BJ (cell line): ENCODE measurements around the gene ANKS3. TPM values are rescaled to one million over a fixed set of nuclear protein-coding genes. Genes with fewer than 3 reads are reported as not detected.

Experiments
- CTCF ChIA-PET: fragments of 350-600 bp; formaldehyde crosslinking; extraction: SDS; loops from one replicate; lab custom pipeline; 2021; ENCODE audit warnings: antibody characterized with exemption, inconsistent platforms; lab: Yijun Ruan, JAX
- POLR2A ChIA-PET: fragments of 300-600 bp; sonication (Branson Sonifier 250); formaldehyde crosslinking; extraction: SDS; loops from one replicate; lab custom pipeline; 2021; ENCODE audit warnings: antibody characterized with exemption; lab: Charles Lee
- DNase-seq: peaks from one replicate; pipeline ENCODE4 v3.0.0-alpha.2; 2011; ENCODE audit warnings: low read depth
- H3K27me3 ChIP-seq: 2 replicates; pipeline ENCODE4 v1.6.0; 2011; ENCODE audit warnings: low read length; ENCODE audit not compliant: control insufficient read depth, insufficient read depth
- H3K36me3 ChIP-seq: 2 replicates; pipeline ENCODE4 v1.5.1; 2011; ENCODE audit warnings: low read length; ENCODE audit not compliant: control insufficient read depth, insufficient read depth
- H3K4me3 ChIP-seq: 2 replicates; pipeline ENCODE4 v1.5.1; 2011; ENCODE audit warnings: low read depth, mild to moderate bottlenecking, control low read depth, low read length
- CTCF ChIP-seq: IDR thresholded peaks from 2 replicates; pipeline ENCODE4 v1.5.1; 2011; ENCODE audit warnings: low read depth, mild to moderate bottlenecking, control low read depth, inconsistent platforms, low read length, moderate library complexity; ENCODE audit not compliant: insufficient read depth
- polyA plus RNA-seq: library from polyadenylated mRNA; depleted of rRNA; stranded (reverse); fragments of >200 nt; gene quantifications from 2 replicates; pipeline ENCODE4 v1.2.3, GENCODE V29; 2011

Gene ANKS3
- polyA plus RNA-seq, 1 experiment = 23.7 TPM

DNA sequence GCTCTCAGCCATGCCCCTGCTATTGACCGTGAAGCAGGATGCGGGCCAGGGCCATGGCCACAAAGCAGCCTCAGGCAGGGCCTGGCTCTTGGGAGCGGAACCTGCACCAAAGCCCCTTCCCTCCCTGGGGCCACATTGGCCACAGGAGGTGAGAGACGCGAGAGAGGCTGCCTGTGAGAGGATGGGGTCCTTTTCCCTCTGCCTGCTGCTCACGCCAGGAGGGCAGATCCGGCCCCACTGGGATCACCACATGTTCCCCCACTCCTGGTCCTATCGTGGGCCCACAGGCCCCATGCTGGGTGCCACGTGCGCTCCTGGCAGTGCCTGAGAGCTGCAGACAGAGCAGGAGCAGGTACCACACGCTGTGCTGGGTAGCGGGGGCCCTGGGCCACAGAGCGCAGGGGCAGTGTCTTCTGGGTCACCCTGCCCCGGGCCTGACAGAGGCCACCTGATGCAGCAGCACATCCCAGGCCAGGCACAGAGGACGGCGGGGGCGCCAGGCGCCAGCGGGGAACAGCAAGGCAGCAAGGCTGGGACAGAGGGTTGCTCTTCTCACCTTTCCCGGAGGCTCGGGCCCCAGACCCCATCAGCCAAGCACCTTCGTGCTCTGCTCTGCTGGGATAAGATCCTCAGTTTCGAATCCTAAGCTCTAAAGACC is 49.9 kb downstream of the ANKS3 start:
- DNase-seq = no peak
- Histone ChIP-seq H3K36me3 (peaks cover 42% of the 10 kb centered on the region), H3K27me3 (no peaks in the 10 kb centered on the region), H3K4me3 (no peak overlapping the region)
- POLR2A ChIA-PET = no interaction called here
- CTCF ChIA-PET = no interaction called here
- no peak for TF ChIP-seq CTCF

DNA sequence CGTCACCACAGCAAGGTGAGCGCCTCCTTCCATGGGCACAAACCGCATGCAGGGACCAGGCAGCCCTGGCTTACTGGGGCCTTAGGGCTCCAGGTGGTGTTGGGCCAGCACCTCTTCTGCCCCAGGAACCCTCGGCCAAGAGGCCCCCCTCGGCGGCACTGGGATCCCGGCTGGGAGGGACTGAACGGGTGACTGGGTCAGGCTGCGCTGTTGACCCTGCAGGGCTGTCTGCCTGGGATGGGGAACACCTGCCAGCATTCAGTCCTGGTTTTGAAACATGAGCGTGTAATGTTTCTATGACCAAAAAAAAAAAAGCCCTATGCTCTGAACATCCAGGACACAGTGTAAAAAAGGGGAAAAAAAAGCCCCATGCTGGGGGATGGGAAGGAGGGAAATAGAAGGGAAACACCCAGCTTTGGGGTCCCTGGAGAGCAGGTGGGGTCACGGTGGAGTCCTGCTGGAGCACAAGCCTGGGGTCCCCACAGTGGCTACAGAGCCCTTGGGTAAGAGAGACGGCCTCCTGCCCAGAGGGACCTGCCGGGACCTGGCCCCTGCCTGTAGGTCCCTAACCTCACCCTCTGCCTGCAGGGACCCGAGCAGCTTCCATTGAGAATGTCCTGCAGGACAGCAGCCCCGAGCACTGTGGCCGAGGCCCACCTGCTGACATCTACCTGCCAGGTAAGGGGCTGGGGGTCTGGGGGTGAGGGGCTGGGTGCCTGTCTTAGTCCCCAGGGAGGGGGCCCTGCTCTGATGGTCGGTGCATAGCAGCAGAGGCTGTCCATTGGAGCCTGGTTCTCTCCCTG is 50.6 kb downstream of the ANKS3 start:
- no peak for TF ChIP-seq CTCF
- no peak overlapping the region for H3K4me3 ChIP-seq
- ChIA-PET POLR2A (no interaction called here), CTCF (no interaction called here)
- peaks cover 42% of the 10 kb centered on the region for H3K36me3 ChIP-seq
- no peak for DNase-seq
- no peaks in the 10 kb centered on the region for H3K27me3 ChIP-seq

DNA sequence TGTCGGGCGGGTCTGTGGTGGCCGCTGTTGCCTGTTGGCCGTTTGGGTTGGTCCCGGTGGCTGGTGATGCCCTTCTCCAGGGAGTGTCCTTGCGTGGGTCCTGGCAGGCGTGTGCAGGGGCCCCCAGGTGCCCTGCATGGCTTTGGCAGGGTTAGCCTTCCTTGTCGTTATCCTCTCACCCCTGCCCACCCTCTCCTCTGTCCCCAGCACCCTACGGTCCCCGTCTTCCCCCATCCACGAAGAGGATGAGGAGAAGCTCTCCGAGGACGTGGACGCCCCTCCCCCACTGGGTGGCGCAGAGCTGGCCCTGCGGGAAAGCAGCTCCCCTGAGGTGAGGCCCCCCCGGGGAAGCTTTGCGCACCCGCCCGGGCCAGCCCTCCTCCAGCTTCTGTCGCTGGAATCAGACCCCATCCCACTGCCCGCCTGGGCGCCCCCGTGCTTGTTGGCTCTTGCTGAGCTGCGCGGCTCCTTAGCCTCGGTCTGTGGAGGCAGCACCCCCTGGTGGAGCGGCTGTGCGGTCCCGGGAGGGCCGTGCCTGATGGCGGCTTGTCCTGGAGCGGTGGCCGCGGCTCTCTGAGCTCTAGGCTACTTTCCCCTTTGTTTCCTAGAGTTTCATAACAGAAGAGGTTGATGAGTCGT is 51.3 kb downstream of the ANKS3 start:
- H3K36me3 ChIP-seq = peaks cover 42% of the 10 kb centered on the region
- CTCF ChIA-PET = no interaction called here
- POLR2A ChIA-PET = no interaction called here
- H3K4me3 ChIP-seq = no peak overlapping the region
- TF ChIP-seq CTCF = peak; percentile 26
- H3K27me3 ChIP-seq = no peaks in the 10 kb centered on the region
- no peak for DNase-seq

DNA sequence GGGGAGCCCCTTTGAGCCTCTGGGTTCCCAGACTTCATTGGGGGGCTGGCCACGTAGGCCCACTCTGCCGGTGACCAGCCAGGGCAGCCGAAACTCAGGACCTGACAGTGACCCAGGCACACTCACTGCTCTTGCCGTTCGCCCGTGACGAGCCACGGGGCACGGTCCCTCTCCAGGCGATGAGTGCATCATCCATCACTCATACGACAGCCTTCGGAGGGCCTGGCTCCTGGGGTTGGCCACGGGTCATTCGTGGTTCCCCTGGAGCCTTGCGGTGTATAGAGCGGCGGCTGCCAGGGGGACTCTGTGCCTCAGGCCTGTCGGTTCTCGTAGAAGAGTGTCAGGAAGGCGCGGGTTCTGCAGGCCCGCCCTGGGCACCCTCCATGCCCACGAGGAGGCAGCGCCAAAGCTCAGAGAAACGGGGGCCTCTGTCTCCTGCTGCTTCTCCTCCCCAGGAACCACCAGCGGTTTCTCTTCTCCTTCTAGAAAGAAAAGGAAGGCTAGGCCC is 51.9 kb downstream of the ANKS3 start:
- H3K36me3 ChIP-seq = peaks cover 40% of the 10 kb centered on the region
- no peaks in the 10 kb centered on the region for H3K27me3 ChIP-seq
- DNase-seq = no peak
- no peak overlapping the region for H3K4me3 ChIP-seq
- POLR2A ChIA-PET = no interaction called here
- no peak for TF ChIP-seq CTCF
- CTCF ChIA-PET = no interaction called here
